K562 (cell line): ENCODE data around the gene IQUB. TPM values are rescaled to one million over a fixed set of nuclear protein-coding genes. Genes with fewer than 3 reads are reported as not detected.

Experiments
- FOXA1 ChIP-seq: fragments of 450-650 bp; IDR thresholded peaks from 2 replicates; pipeline ENCODE4 v1.6.1; 2016; ENCODE audit warnings: mild to moderate bottlenecking, borderline replicate concordance
- FOXJ3 ChIP-seq: sonication (generic); formaldehyde crosslinking; IDR thresholded peaks from 2 replicates; pipeline ENCODE4 v1.4.0; 2020; ENCODE audit warnings: mild to moderate bottlenecking, missing genetic modification reagents
- GATAD2B ChIP-seq: fragments of 450-650 bp; IDR thresholded peaks from 2 replicates; pipeline ENCODE4 v1.6.1; 2017; ENCODE audit warnings: mild to moderate bottlenecking, borderline replicate concordance
- GTF2E2 ChIP-seq: fragments of 200-800 bp; sonication (Bioruptor generic); IDR thresholded peaks from 2 replicates; pipeline ENCODE4 v1.6.1; 2016; ENCODE audit warnings: missing genetic modification characterization, missing compliant biosample characterization
- HDAC1 ChIP-seq, 2 experiments: fragments of 450-650 bp; IDR thresholded peaks; 2 replicates each; pipeline ENCODE4 v1.6.1; 2016 to 2017; ENCODE audit warnings: inconsistent platforms in 1 of 2, mild to moderate bottlenecking in 1 of 2, moderate library complexity in 1 of 2
- HDAC3 ChIP-seq: fragments of 450-650 bp; IDR thresholded peaks from 2 replicates; pipeline ENCODE4 v1.6.1; 2018; ENCODE audit warnings: borderline replicate concordance, mild to moderate bottlenecking, moderate library complexity; ENCODE audit not compliant: partially characterized antibody
- HSF4 ChIP-seq: fragments of 250-450 bp; sonication (Bioruptor Pico); IDR thresholded peaks from 2 replicates; pipeline ENCODE4 v2.1.2; 2022; ENCODE audit warnings: mild to moderate bottlenecking, moderate library complexity, borderline replicate concordance
- ILF3 ChIP-seq: fragments of 450-650 bp; IDR thresholded peaks from 2 replicates; pipeline ENCODE4 v1.6.1; 2018; ENCODE audit warnings: antibody characterized with exemption, mild to moderate bottlenecking, moderate library complexity, borderline replicate concordance
- KAT8 ChIP-seq: fragments of 450-650 bp; IDR thresholded peaks from 2 replicates; pipeline ENCODE4 v1.6.1; 2016; ENCODE audit warnings: low read depth, mild to moderate bottlenecking
- MAFF ChIP-seq: IDR thresholded peaks from 2 replicates; pipeline ENCODE4 v1.6.1; 2012; ENCODE audit warnings: low read length, improper control_type of control experiment
- MEF2D ChIP-seq: conservative IDR thresholded peaks from 2 replicates; pipeline ENCODE4 v1.6.1; 2016; ENCODE audit warnings: low read depth, missing genetic modification characterization, missing compliant biosample characterization
- NFATC3 ChIP-seq: fragments of 450-650 bp; IDR thresholded peaks from 2 replicates; pipeline ENCODE4 v1.6.1; 2017; ENCODE audit warnings: mild to moderate bottlenecking
- PYGO2 ChIP-seq: fragments of 450-650 bp; IDR thresholded peaks from 2 replicates; pipeline ENCODE4 v1.6.1; 2016; ENCODE audit warnings: mild to moderate bottlenecking, missing genetic modification characterization, moderate library complexity, missing compliant biosample characterization
- RBM17 ChIP-seq: fragments of 200-400 bp; formaldehyde crosslinking; IDR thresholded peaks from 2 replicates; pipeline ENCODE4 v1.6.1; 2017; ENCODE audit warnings: low read depth, mild to moderate bottlenecking, low read length, borderline replicate concordance
- SAFB2 ChIP-seq: fragments of 200-400 bp; formaldehyde crosslinking; IDR thresholded peaks from 2 replicates; pipeline ENCODE4 v1.6.1; 2018; ENCODE audit warnings: borderline replicate concordance, low read length, low read depth, moderate library complexity; ENCODE audit not compliant: severe bottlenecking
- SIX5 ChIP-seq, 2 experiments: IDR thresholded peaks; 2 replicates each; pipeline ENCODE4 v1.6.1; 2011; ENCODE audit warnings: low read length in 2 of 2, borderline replicate concordance in 1 of 2, low read depth in 1 of 2, mild to moderate bottlenecking in 1 of 2, moderate library complexity in 1 of 2; ENCODE audit not compliant: insufficient read depth in 1 of 2
- SMARCB1 ChIP-seq: IDR thresholded peaks from 2 replicates; pipeline ENCODE4 v1.6.1; 2011; ENCODE audit warnings: improper control_type of control experiment, low read depth; ENCODE audit not compliant: insufficient read length
- SMARCE1 ChIP-seq: fragments of 450-650 bp; IDR thresholded peaks from 2 replicates; pipeline ENCODE4 v1.7.1; 2016; ENCODE audit warnings: mild to moderate bottlenecking
- TSC22D4 ChIP-seq: fragments of 450-650 bp; IDR thresholded peaks from 2 replicates; pipeline ENCODE4 v1.6.1; 2016; ENCODE audit warnings: missing genetic modification characterization, missing biosample characterization, control low read depth
- ZNF583 ChIP-seq: fragments of 250-450 bp; sonication (Bioruptor Pico); IDR thresholded peaks from 2 replicates; pipeline ENCODE4 v1.4.0; 2020
- ZNF695 ChIP-seq: fragments of 450-650 bp; formaldehyde crosslinking; IDR thresholded peaks from 2 replicates; pipeline ENCODE4 v1.4.0; 2020; ENCODE audit warnings: mild to moderate bottlenecking, moderate library complexity
- ZNF77 ChIP-seq: fragments of 250-450 bp; sonication (Bioruptor Pico); IDR thresholded peaks from 2 replicates; pipeline ENCODE4 v1.5.0; 2020
- polyA plus RNA-seq, 8 experiments: library from polyadenylated mRNA; depleted of rRNA in 4 of 8; stranded (reverse) in 5 of 8; unstranded in 3 of 8; fragments of >200 nt; fragmentation: Nextera tagmentation in 2 of 8; fragmentation: Illumina TruSeq in 1 of 8; extraction: Ambion mirVana in 2 of 8; extraction: Trizol in 1 of 8; gene quantifications; 2 replicates each; pipeline versions ENCODE4 v1.2.1 to v1.2.3, GENCODE V29; 2011 to 2014; ENCODE audit warnings: inconsistent platforms in 1 of 8, missing spikeins in 1 of 8
- total RNA-seq, 7 experiments: library from RNA; depleted of rRNA in 6 of 7; stranded (reverse); fragments of >200 nt in 6 of 7; fragmentation: Illumina TruSeq in 2 of 7; extraction: Trizol in 2 of 7; gene quantifications; 2 replicates each; pipeline versions ENCODE4 v1.2.1 to v1.2.3, GENCODE V29; 2011 to 2021; ENCODE audit warnings: low replicate concordance in 1 of 7
- TF ChIP-seq, protein P1 (sequence below), 2 experiments: IDR thresholded peaks; 2 replicates each; pipeline ENCODE4 v1.6.1; 2011; ENCODE audit warnings: borderline replicate concordance in 1 of 2, control low read depth in 1 of 2, low read depth in 1 of 2, low read length in 1 of 2, mild to moderate bottlenecking in 1 of 2, mixed read lengths in 1 of 2, moderate library complexity in 1 of 2; ENCODE audit not compliant: insufficient read depth in 1 of 2, insufficient read length in 1 of 2, poor library complexity in 1 of 2, severe bottlenecking in 1 of 2; ENCODE audit errors: extremely low read depth in 1 of 2
- TF ChIP-seq, protein P2 (sequence below): fragments of 450-650 bp; IDR thresholded peaks from 2 replicates; pipeline ENCODE4 v1.6.1; 2016; ENCODE audit warnings: borderline replicate concordance
- TF ChIP-seq, protein P3 (sequence below): IDR thresholded peaks from 2 replicates; pipeline ENCODE4 v1.6.1; 2014; ENCODE audit warnings: antibody characterized with exemption

IQUB gene
- total and polyA plus RNA-seq, 9 of the 15 experiments (the other 6 are each of a cell fraction or from before 2014, with no cell fraction given), result 0.62 to 2.6 (median 1.4) TPM

DNA sequence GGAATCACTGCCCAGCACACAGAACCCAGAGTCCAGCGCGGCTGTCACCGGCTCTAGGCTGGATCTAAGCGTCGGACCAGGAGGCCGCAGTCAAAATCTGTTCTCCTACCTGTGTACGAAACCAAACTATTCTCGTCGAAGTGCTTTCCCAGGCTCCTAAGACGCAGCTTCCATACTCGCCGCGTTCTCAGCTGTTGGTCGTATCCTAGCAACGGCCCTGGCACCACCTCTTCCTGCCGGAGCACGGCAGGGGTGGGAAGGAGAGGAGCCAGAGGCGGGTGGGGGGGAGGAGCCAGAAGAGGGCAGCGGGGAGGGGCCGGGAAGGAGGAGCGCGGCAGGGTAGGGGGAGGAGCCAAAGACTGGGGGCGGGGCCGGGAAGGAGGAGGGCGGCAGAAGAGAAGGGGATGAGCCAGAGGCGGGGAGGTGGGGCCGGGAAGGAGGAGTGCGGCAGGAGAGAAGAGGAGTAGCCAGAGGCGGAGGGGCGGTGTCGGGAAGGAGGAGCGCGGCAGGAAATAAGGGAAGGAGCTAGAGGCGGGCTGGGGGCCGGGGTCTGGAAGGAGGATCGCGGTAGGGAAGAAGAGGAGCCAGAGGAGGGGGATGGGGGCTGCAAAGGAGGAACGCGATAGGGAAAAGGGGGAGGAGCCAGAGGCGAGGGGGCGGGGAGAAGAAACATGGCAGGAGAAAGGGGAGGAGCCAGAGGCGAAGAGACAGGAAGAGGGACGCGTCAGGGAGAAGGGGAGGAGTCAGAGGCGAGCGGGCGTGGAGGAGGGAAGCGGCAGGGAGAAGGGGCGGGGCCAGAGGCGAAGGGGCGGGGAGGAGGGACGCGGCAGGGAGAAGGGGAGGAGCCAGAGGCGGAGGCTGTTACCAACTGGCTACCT is at the start of gene IQUB (continued):
- TF ChIP-seq GTF2E2 (tag) (no peak), PYGO2 (tag) (no peak), KAT8 (no peak), RBM17 (no peak), FOXA1 (no peak), SMARCE1 (peak; percentile 59), SIX5 (IDR thresholded peaks at IDR 0.05; ENCODE audit: borderline replicate concordance in 1 of 2, insufficient read depth in 1 of 2, low read depth in 1 of 2, low read length in 2 of 2) (no peak), ILF3 (no peak), FOXJ3 (CRISPR knock-in tag) (no peak), TSC22D4 (tag) (no peak), HDAC1 (IDR thresholded peaks at IDR 0.05) (peak in 1 of 2 experiments; percentile 96; a peak in 2 of 4 replicates), MAFF (no peak), SMARCB1 (no peak), ZNF695 (CRISPR knock-in tag) (no peak), GATAD2B (no peak), NFATC3 (no peak), ZNF583 (CRISPR knock-in tag) (no peak), HSF4 (no peak), SAFB2 (no peak), ZNF77 (CRISPR knock-in tag) (no peak), MEF2D (no peak), HDAC3 (no peak)
- TF ChIP-seq, protein P1, sequence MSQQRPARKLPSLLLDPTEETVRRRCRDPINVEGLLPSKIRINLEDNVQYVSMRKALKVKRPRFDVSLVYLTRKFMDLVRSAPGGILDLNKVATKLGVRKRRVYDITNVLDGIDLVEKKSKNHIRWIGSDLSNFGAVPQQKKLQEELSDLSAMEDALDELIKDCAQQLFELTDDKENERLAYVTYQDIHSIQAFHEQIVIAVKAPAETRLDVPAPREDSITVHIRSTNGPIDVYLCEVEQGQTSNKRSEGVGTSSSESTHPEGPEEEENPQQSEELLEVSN (IDR thresholded peaks at IDR 0.05; ENCODE audit: borderline replicate concordance in 1 of 2, extremely low read depth in 1 of 2, insufficient read depth in 1 of 2, insufficient read length in 1 of 2, low read depth in 1 of 2, low read length in 1 of 2, poor library complexity in 1 of 2, severe bottlenecking in 1 of 2), result no peak
- TF ChIP-seq, protein P2, sequence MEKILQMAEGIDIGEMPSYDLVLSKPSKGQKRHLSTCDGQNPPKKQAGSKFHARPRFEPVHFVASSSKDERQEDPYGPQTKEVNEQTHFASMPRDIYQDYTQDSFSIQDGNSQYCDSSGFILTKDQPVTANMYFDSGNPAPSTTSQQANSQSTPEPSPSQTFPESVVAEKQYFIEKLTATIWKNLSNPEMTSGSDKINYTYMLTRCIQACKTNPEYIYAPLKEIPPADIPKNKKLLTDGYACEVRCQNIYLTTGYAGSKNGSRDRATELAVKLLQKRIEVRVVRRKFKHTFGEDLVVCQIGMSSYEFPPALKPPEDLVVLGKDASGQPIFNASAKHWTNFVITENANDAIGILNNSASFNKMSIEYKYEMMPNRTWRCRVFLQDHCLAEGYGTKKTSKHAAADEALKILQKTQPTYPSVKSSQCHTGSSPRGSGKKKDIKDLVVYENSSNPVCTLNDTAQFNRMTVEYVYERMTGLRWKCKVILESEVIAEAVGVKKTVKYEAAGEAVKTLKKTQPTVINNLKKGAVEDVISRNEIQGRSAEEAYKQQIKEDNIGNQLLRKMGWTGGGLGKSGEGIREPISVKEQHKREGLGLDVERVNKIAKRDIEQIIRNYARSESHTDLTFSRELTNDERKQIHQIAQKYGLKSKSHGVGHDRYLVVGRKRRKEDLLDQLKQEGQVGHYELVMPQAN, result peak; percentile 95
- TF ChIP-seq, protein P3, sequence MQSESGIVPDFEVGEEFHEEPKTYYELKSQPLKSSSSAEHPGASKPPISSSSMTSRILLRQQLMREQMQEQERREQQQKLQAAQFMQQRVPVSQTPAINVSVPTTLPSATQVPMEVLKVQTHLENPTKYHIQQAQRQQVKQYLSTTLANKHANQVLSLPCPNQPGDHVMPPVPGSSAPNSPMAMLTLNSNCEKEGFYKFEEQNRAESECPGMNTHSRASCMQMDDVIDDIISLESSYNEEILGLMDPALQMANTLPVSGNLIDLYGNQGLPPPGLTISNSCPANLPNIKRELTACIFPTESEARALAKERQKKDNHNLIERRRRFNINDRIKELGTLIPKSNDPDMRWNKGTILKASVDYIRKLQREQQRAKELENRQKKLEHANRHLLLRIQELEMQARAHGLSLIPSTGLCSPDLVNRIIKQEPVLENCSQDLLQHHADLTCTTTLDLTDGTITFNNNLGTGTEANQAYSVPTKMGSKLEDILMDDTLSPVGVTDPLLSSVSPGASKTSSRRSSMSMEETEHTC, result no peak
